ENCODE results near the gene RUFY3. TPM values are rescaled to one million over a fixed set of nuclear protein-coding genes. Genes with fewer than 3 reads are reported as not detected.
"Not testable (repeated sequence)": the region's sequence is repeated elsewhere in the genome, so short reads cannot be mapped to it uniquely, and the experiment has no call there.

Gene RUFY3, protein sequence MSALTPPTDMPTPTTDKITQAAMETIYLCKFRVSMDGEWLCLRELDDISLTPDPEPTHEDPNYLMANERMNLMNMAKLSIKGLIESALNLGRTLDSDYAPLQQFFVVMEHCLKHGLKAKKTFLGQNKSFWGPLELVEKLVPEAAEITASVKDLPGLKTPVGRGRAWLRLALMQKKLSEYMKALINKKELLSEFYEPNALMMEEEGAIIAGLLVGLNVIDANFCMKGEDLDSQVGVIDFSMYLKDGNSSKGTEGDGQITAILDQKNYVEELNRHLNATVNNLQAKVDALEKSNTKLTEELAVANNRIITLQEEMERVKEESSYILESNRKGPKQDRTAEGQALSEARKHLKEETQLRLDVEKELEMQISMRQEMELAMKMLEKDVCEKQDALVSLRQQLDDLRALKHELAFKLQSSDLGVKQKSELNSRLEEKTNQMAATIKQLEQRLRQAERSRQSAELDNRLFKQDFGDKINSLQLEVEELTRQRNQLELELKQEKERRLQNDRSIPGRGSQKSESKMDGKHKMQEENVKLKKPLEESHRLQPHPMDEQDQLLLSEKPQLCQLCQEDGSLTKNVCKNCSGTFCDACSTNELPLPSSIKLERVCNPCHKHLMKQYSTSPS
- 22.1 TPM for total RNA-seq
- long read RNA-seq, partial matches to known transcripts, result 5 of 29 reads
- long read RNA-seq, other reads (novel, unspliced or antisense), result 19 of 29 reads

DNA sequence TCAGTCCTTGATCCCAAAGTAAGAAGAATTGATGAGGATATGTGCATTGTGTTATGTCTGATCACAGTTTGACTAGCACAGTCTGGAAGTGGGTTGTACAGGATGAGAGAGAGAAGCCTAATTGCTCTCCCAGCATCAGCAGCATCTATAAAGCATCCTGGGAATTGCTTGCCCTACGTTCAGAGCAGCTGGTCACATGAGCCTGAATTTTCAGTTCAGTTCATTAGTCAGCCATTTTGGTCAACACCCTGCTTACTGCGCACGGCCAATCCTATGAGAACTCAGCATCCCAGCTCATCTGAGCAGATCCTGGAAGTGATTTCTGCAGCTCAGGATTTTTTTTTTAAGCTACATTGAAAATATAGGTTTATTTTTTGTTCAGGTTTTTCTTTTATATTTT lies at the start of gene RUFY3:
TSS of gene RUFY3 (plus strand) at position 218 of the 400 bp plus-strand sequence. CDS start 610 bp downstream, outside the sequence.
- intact Hi-C loops (cut with micrococcal nuclease), result no loop called here
- ATAC-seq (peak; percentile 96), DNase-seq (no peak)

DNA sequence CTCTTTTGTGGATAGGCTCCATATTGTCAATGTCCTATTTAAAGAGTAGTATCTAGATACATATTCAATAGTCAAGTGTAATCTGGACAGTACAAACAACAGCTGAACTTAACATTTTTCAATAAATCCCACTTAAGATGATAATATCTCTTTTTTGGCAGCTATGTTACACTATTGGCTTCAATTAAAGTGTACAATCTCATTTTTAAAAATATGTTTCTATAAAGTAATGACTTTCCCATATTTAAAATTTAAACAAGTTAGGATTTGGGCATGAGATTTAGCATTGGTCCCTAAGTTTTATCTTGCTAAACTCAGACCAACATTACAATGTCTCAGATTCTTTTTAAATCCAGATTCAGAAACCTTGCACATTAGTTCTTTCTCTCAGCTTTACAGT lies 47.6 kb upstream of the RUFY3 start:
- intact Hi-C loops (cut with micrococcal nuclease), result no loop called here
- ATAC-seq (no peak), DNase-seq (no peak)

DNA sequence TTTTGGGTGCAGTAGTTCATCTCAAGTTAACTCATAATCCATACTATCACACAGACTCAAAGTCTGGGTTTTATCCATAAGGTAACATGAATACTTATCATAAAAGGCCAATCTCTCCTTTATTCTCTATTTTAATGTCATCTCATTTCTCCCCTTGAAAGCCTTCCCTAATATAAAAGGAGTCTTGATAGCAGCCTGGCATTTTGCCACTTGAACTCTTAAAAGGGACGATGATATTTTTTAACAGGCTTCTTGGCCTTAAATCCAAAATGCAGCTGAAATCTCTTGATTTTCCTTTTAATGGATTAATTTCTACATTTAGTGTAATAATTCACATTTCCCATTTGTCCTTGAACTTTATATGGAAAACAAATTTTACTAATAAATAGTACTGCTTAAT lies 47.0 kb upstream of the RUFY3 start:
- no peak for ATAC-seq
- DNase-seq, result no peak
- intact Hi-C loops (cut with micrococcal nuclease), result no loop called here

DNA sequence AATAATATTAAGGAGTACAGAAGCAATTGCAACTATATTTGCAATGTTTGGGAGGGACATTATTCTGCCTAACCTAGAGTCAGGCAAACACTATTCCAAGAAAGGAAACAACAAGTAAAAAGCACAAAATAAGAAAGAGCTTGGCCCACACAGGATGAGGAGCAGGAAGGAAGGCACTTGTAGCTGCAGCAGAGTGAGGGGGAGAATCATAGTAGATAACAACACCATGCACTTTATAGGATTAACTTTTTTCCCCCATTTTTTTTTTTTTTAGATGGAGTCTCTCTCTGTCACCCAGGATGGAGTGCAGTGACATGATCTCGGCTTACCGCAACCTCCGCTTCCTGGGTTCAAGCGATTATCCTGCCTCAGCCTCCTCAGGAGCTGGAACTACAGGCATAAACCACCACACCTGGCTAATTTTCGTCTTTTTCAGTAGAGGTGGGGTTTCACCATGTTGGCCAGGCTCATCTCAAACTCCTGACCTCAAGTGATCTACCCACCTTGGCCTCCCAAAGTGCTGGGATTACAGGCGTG lies 45.1 kb upstream of the RUFY3 start:
- no peak for DNase-seq
- intact Hi-C loops (cut with micrococcal nuclease), result no loop called here
- ATAC-seq, result no peak

DNA sequence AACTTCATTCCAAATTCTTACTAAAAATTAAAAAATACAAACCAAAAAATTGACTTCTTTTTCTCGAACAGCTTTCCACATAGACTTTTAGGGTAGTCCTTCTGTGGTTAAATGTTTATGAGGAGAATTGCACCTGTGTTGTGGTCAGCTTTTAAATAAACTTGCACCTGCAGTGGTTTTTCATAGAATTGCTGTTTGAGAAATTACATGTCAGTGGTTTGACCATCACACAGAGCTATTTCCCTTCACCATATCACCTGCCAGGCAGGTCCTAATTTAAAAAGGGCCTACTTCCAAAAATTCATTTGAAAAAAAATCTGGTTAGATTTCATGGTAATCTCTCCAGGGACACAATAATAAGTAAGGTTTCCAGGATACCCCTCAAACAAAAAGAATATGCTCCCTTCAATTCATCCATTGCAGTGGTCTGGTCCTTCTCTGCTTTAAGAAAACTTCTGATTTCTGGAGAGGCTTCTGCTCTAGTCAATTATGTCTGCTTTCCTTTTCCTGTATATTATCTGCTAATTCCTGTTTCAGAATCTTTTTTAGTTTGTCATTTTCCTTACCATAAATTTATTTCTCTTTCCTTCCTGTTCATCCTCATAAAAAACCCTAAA lies 43.3 kb upstream of the RUFY3 start:
- intact Hi-C loops (cut with micrococcal nuclease), result no loop called here
- DNase-seq (no peak), ATAC-seq (no peak)

DNA sequence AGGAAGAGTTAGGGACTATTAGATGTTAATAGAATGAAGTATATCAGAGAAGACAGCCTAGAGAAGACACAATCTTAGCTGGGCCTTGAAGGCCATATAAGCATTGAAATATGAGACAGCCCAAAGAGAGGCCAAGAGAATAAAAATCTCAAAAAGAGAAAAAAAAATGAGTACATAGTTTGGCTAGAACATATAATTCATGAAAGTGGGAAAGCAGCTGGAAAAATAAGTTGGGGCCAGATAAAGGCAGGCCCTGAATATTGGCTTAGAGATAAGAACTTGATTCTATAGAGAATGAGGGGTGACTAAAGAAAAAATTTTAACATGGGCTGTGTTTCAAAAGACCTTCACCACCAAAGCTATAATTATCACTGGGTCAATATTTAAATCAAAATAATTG lies 40.8 kb upstream of the RUFY3 start:
- ATAC-seq, result no peak
- intact Hi-C loops (cut with micrococcal nuclease), result no loop called here
- DNase-seq, result no peak

DNA sequence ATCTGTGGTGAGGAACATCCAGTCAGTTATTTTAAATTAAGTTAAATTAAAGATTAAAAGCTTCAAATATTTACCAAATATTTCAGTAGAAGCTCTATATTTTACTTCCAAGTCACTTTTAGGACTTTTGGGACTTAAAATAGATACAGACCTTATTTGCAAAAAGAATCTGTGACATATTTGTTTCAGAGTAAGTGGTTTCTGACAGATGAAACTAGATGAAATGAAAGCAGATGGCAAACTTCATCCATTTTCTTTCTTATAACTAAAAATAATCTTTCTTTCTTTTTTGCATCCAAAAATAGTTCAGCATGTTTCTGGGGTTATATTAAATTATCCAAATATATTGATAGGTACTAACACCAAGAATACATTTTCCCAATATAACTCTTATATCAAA lies 40.1 kb upstream of the RUFY3 start:
- DNase-seq (no peak), ATAC-seq (no peak)
- intact Hi-C loops (cut with micrococcal nuclease), result no loop called here

DNA sequence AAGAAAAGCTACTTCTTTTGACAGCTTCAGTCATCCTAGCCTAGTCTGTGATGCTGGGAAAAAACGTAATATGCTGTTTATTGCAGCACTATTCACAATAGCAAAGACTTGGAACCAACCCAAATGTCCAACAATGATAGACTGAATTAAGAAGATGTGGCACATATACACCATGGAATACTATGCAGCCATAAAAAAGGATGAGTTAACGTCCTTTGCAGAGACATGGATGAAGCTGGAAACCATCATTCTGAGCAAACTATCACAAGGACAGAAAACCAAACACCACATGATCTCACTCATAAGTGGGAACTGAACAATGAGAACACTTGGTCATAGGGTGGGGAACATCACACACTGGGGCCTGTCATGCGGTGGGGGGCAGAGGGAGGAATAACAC lies 39.6 kb upstream of the RUFY3 start:
- ATAC-seq; DNase-seq; intact Hi-C loops (cut with micrococcal nuclease): not testable (repeated sequence)

DNA sequence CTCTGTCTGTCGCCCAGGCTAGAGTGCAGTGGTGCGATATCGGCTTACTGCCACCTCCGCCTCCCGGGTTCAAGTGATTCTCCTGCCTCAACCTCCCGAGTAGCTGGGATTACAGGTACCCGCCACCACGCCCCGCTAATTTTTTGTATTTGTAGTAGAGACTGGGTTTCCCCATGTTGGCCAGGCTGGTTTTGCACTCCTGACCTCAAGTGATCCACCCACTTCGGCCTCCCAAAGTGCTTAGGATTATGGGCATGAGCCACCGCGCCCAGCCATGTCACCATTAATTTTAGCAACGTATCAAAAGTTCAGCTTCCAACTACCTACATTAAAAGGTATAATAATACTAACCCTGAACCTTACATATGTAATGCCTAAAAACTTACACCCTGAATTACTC lies 34.4 kb upstream of the RUFY3 start:
- DNase-seq, result peak; percentile 39
- intact Hi-C loops (cut with micrococcal nuclease), result no loop called here
- peak; percentile 4 for ATAC-seq

DNA sequence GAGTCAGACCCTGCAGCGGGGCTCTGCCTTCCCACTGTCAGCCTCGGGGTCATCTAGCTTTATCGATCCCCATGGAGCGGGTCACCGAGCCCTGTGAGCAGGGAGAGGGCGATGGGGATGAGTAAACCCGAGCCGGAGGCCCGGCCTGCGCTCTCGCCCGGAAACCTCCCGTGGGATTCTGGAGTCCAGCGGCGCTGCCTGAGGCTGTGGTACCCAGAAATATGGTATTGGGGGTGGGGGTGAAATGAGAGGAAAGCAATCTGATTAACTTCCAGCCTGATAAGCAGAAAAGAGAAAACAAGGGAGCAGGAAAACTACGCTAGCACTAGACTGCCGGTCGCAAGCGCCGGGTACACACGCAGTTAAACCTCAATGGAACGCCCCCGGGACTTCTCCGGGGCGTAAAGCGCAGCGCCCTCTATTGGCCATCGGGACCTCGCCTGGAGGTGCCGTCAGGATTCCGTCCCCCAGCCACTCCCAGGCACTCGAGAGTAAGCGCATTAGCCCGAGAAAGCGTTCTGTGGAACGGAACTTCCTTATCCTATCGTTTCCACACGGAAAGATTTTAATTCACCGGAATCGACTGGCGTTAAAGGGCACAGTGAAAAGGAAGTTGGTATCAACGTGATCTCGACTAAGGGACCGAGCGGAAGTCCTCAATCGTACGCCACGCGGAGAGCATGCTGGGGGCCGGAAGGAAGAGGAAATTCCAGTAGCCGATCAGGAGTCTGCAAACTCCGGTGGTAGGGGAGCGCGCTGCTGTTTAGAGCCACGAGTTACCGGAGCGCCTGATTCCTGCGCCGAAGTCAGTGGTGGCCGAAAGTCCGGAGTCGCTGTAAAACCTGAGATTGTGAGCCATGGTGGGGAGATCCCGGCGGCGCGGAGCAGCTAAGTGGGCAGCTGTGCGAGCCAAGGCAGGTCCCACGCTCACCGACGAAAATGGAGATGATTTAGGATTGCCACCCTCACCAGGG lies 33.7 kb upstream of the RUFY3 start, which contains the start of gene UTP3:
TSS of gene UTP3 (plus strand) at position 712 of the 974 bp plus-strand sequence. CDS start at position 858, 146 bp downstream.
- DNase-seq (peak; percentile 96), ATAC-seq (peak; percentile 98)
- intact Hi-C loops (cut with micrococcal nuclease), result no loop called here

DNA sequence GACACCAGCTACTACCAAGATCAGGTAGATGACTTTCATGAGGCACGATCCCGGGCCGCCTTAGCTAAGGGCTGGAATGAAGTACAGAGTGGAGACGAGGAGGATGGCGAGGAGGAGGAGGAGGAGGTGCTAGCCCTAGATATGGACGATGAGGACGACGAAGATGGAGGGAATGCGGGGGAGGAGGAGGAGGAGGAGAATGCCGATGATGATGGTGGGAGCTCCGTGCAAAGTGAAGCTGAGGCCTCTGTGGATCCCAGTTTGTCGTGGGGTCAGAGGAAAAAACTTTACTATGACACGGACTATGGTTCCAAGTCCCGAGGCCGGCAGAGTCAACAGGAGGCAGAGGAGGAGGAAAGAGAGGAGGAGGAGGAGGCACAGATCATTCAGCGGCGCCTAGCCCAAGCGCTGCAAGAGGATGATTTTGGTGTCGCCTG lies 33.0 kb upstream of the RUFY3 start:
- DNase-seq, result no peak
- intact Hi-C loops (cut with micrococcal nuclease), result no loop called here
- ATAC-seq, result peak; percentile 3

DNA sequence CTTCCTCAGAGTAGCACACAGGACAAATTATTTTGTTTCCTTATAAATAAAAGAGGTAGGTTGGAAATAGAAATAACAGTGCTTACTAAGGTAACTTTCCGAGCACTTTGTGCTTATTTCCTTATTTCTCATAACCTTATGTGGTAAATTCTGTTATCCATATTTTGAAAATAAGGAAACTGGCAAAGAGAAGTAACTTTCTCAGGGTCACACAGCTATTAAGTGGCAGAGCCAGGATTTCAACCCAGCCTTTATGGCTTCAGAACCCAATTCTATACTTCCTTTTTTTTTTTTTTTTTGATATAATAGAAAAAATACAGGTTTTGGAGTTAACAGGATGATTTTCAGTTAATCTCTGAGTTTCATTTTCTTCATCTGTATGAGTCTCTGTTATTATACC lies 30.1 kb upstream of the RUFY3 start:
- no peak for DNase-seq
- no peak for ATAC-seq
- intact Hi-C loops (cut with micrococcal nuclease), result no loop called here

DNA sequence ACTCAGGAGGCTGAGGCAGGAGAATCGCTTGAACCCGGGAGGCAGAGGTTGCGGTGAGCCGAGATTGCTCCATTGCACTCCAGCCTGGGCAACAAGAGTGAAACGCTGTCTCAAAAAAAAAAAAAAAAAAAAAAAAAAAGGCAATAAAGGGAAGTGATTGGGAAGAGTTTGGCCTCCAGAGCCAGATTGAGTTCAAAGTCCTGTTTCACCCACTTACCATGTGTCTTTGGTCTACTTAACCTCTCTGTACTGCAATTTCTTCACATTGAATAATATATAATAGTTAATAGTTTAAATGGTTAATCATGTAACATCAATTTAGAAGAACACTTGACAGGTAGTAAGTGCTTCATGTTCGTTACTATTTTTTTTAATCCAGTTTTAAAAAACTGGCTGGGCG lies 27.1 kb upstream of the RUFY3 start:
- ATAC-seq; intact Hi-C loops (cut with micrococcal nuclease); DNase-seq: not testable (repeated sequence)

DNA sequence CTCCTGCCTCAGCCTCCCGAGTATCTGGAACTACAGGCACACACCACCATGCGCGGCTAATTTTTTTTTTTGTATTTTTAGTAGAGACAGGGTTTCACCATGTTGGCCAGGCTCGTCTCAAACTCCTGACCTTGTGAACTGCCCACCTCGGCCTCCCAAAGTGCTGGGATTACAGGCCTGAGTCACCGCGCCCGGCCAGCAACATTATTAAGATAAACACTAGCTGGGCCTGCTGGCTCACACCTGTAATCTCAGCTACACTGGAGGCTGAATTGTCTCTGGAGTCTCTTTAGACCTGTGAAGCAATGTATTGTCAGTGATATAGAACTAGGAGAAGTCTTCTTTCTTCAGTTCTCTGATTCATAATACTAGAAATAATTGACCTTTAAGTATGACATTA lies 23.3 kb upstream of the RUFY3 start:
- ATAC-seq; intact Hi-C loops (cut with micrococcal nuclease); DNase-seq: not testable (repeated sequence)

DNA sequence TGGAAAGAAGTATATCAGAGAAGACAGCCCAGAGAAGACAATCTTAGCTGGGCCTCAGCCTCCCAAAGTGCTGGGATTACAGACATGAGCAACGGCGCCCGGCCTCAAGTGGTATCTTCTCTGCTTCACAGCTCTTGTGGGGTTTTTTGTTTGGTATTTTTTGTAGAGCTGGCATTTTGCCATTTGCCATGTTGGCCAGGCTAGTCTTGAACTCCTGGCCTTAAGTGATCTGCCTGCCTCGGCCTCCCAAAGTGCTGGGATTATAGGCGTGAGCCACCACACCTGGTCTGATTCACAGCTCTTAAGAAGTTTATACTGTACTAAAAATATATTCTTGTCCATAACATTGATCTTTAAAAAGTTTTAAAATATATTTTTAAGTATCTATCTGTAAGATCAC lies 21.1 kb upstream of the RUFY3 start:
- intact Hi-C loops (cut with micrococcal nuclease), result no loop called here
- DNase-seq (no peak), ATAC-seq (no peak)

DNA sequence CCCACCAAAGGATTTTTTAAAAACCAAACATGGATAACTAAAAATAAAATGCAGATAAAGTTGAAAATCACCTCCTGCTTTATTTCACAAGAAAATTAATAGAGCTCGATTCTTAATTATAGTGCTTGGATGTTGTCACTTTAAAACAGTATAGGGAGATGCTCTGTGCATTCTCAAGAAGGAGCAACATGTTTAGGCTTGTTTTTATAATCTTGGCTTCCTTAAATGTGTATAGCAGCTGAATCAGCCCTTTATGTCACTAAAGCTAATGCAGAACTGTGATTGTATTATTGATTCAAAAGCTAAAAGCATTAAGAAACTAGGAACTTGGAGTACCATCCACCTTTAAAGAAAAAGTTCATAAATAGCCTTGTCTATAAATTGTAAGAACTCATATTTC lies 20.5 kb upstream of the RUFY3 start:
- ATAC-seq, result no peak
- intact Hi-C loops (cut with micrococcal nuclease), result no loop called here

DNA sequence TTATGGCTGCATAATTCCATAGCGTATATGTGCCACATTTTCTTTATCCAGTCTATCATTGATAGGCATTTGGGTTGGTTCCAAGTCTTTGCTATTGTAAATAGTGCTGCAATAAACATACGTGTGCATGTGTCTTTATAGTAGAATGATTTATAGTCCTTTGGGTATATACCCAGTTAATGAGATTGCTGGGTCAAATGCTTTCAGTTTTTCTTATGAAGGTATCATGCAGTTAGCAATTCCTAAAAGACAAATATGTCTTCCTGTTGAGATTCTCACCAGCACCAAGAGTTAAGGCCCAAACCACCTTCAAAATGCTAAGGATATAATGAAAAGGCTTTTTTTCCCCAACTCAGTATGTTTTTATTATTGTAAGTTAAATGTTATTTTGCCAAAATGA lies 19.2 kb upstream of the RUFY3 start:
- ATAC-seq; DNase-seq; intact Hi-C loops (cut with micrococcal nuclease): not testable (repeated sequence)

More for the DNA sequence above, 20.5 kb upstream of the RUFY3 start:
- DNase-seq, result no peak

DNA sequence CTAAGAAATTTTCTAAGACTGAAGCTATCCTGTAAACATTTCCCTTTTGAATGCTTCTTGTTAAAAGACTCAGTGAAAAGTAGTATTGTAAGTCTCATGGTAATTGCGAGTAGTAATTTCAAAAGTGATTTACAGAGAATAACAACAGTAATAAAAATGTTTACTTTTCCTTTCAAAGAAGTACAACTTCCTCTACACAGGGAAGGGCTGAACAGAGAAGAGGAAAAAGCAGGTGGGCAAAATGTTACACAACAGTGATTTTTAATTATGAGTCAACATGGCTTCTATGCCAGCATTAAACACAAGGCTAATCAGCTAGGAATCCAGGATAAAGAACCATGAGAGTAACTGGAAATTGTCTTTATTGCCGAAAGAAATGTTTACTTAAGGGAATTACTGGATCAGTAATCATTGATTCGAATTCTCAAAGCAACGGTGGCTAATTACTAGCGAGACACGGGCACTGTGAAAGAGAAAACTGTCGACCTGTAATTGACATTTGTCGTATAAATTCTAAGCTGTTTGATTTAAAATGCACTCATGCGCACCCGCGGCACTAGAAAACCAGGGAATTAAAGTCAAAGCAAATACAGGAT lies 18.0 kb upstream of the RUFY3 start:
- ATAC-seq (no peak), DNase-seq (no peak)
- intact Hi-C loops (cut with micrococcal nuclease), result no loop called here

Data from left ventricle myocardium superior (tissue), 1 donor.